HepG2 (cell line): Measurements from ENCODE around the gene IL6R.

ENCODE experiments used
- CEBPG ChIP-seq: IDR thresholded peaks from 2 replicates; pipeline ENCODE4 v1.6.1; 2016
- FOXA1 ChIP-seq, 2 experiments: fragments of 450-650 bp in 1 of 2; sonication (generic) in 1 of 2; formaldehyde crosslinking in 1 of 2; IDR thresholded peaks; 2 replicates each; pipeline versions ENCODE4 v1.4.0 to v1.6.1; 2016 to 2020; ENCODE audit warnings: missing genetic modification reagents in 1 of 2
- POLR2AphosphoS5 ChIP-seq: IDR thresholded peaks from 2 replicates; pipeline ENCODE4 v1.6.1; 2012; ENCODE audit warnings: low read depth, low read length
- RXRA ChIP-seq: sonication (generic); formaldehyde crosslinking; IDR thresholded peaks from 2 replicates; pipeline ENCODE4 v1.5.1; 2020; ENCODE audit warnings: missing genetic modification reagents
- ZKSCAN1 ChIP-seq: fragments of 150-350 bp; IDR thresholded peaks from 2 replicates; pipeline ENCODE4 v1.6.1; 2014; ENCODE audit warnings: low read length
- ZNF652 ChIP-seq: IDR thresholded peaks from 2 replicates; pipeline ENCODE4 v1.6.1; 2016; ENCODE audit warnings: low read depth, borderline replicate concordance

GRCh38 chr1:154422521-154422920 is 17.4 kb downstream of the IL6R start:
- no peak for TF ChIP-seq POLR2AphosphoS5
- TF ChIP-seq RXRA (CRISPR knock-in tag): no peak
- TF ChIP-seq CEBPG (CRISPR knock-in tag): no peak
- TF ChIP-seq ZNF652 (CRISPR knock-in tag): no peak
- TF ChIP-seq FOXA1 (IDR thresholded peaks at IDR 0.05): no peak
- TF ChIP-seq FOXA1 (CRISPR knock-in tag; IDR thresholded peaks at IDR 0.05): no peak
- no peak for TF ChIP-seq ZKSCAN1
